Measurements from ENCODE around the gene GTSF1L. TPM values are rescaled to one million over a fixed set of nuclear protein-coding genes. Genes with fewer than 3 reads are reported as not detected.

Gene GTSF1L
- total and polyA plus RNA-seq, 9 of the 15 experiments (the other 6 are each of a cell fraction or from before 2014, with no cell fraction given), result not detected

GRCh38 chr20:43722153-43722505, 4.7 kb downstream of the GTSF1L start:
- Histone ChIP-seq H3K36me3 (ENCODE audit: control insufficient read depth, insufficient read depth, low read length) (peaks cover 3% of the 10 kb centered on the region; the same call in 1 of the 3 replicates), H3K27ac (ENCODE audit: extremely low read depth, low read depth, low read length) (no peak overlapping the region), H2AFZ (ENCODE audit: low read depth, low read length) (no peak overlapping the region), H3K4me3 (no peak overlapping the region), H3K79me2 (ENCODE audit: control insufficient read depth, insufficient read depth, low read length) (no peaks in the 10 kb centered on the region), H4K20me1 (replicated peaks; ENCODE audit: control insufficient read depth, insufficient read depth, low read length) (no peaks in the 10 kb centered on the region), H3K9ac (ENCODE audit: insufficient read depth in 1 of 2, low read depth in 2 of 2, low read length in 2 of 2) (no peak overlapping the region), H3K4me1 (replicated peaks in 1 of 2; ENCODE audit: control insufficient read depth in 2 of 2, insufficient read depth in 2 of 2, low read length in 2 of 2) (peaks cover 0 to 8% of the 10 kb centered on the region in 2 experiments; a peak in 1 of 5 replicates), H3K9me1 (ENCODE audit: control insufficient read depth, insufficient read depth, low read length) (no peaks in the 10 kb centered on the region), H3K9me3 (replicated peaks; ENCODE audit: control insufficient read depth, insufficient read depth, low read depth, low read length) (no peaks in the 10 kb centered on the region), H3K27me3 (ENCODE audit: control insufficient read depth in 2 of 2, insufficient read depth in 2 of 2, low read length in 2 of 2) (peaks cover 10 to 15% of the 10 kb centered on the region in 2 experiments; a peak in 2 of 5 replicates), H3K4me2 (ENCODE audit: insufficient read depth, low read length) (no peak overlapping the region)
- in situ Hi-C loops (cut with MboI) (no loop called here), intact Hi-C loops (cut with micrococcal nuclease) (loop anchor here (10.0 kb wide), 1 partner anchor 267 kb away; the partner anchor contains the start of gene SRSF6)
- 5% methylated on average over 8 of the region's 8 CpGs for WGBS (ENCODE audit: insufficient coverage, low coverage, missing lambda C conversion rate)
- ChIA-PET POLR2A (interaction anchor here (2.4 kb wide), 1 partner anchor 10 kb away, joined by 9 read pairs; no protein-coding TSS in a partner anchor), CTCF (ENCODE audit: low intra/inter-chr PET ratio) (no interaction called here)
- TF ChIP-seq HCFC1 (IDR thresholded peaks at IDR 0.05; ENCODE audit: low read depth, low read length) (no peak), FOXK2 (conservative IDR thresholded peaks at IDR 0.05 in 1 of 2, IDR thresholded peaks at IDR 0.05 in 1 of 2; ENCODE audit: low read depth in 2 of 2) (no peak), MYBL2 (IDR thresholded peaks at IDR 0.05; ENCODE audit: low read depth) (no peak), MYBL2 (CRISPR knock-in tag; IDR thresholded peaks at IDR 0.05; ENCODE audit: borderline replicate concordance) (no peak), NCOA1 (IDR thresholded peaks at IDR 0.05; ENCODE audit: low read depth) (no peak), ZBED1 (IDR thresholded peaks at IDR 0.05) (no peak), MCM7 (IDR thresholded peaks at IDR 0.05) (no peak), PCBP1 (IDR thresholded peaks at IDR 0.05; ENCODE audit: low read depth, low read length, poor library complexity, severe bottlenecking) (no peak), BMI1 (IDR thresholded peaks at IDR 0.05; ENCODE audit: low read length) (no peak), ZKSCAN3 (CRISPR knock-in tag; IDR thresholded peaks at IDR 0.05) (no peak), PTBP1 (IDR thresholded peaks at IDR 0.05; ENCODE audit: low read depth, low read length) (no peak), ZNF551 (CRISPR knock-in tag; IDR thresholded peaks at IDR 0.05) (no peak), ZNF79 (CRISPR knock-in tag; IDR thresholded peaks at IDR 0.05; ENCODE audit: low read depth) (no peak), ELF2 (CRISPR knock-in tag; IDR thresholded peaks at IDR 0.05) (no peak), MTF1 (CRISPR knock-in tag; IDR thresholded peaks at IDR 0.05; ENCODE audit: borderline replicate concordance) (no peak), BDP1 (IDR thresholded peaks at IDR 0.05; ENCODE audit: insufficient read depth, insufficient read length) (no peak), MCM3 (IDR thresholded peaks at IDR 0.05) (no peak), ZBTB7A (IDR thresholded peaks at IDR 0.05; ENCODE audit: borderline replicate concordance, control insufficient read depth, low read depth, low read length) (no peak)
- TF ChIP-seq, protein P1, sequence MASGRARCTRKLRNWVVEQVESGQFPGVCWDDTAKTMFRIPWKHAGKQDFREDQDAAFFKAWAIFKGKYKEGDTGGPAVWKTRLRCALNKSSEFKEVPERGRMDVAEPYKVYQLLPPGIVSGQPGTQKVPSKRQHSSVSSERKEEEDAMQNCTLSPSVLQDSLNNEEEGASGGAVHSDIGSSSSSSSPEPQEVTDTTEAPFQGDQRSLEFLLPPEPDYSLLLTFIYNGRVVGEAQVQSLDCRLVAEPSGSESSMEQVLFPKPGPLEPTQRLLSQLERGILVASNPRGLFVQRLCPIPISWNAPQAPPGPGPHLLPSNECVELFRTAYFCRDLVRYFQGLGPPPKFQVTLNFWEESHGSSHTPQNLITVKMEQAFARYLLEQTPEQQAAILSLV (tag; IDR thresholded peaks at IDR 0.05), result no peak
- TF ChIP-seq, protein P2, sequence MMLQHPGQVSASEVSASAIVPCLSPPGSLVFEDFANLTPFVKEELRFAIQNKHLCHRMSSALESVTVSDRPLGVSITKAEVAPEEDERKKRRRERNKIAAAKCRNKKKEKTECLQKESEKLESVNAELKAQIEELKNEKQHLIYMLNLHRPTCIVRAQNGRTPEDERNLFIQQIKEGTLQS (IDR thresholded peaks at IDR 0.05), result no peak
- TF ChIP-seq, protein P2 (CRISPR knock-in tag; conservative IDR thresholded peaks at IDR 0.05), result no peak
- TF ChIP-seq, protein P3, sequence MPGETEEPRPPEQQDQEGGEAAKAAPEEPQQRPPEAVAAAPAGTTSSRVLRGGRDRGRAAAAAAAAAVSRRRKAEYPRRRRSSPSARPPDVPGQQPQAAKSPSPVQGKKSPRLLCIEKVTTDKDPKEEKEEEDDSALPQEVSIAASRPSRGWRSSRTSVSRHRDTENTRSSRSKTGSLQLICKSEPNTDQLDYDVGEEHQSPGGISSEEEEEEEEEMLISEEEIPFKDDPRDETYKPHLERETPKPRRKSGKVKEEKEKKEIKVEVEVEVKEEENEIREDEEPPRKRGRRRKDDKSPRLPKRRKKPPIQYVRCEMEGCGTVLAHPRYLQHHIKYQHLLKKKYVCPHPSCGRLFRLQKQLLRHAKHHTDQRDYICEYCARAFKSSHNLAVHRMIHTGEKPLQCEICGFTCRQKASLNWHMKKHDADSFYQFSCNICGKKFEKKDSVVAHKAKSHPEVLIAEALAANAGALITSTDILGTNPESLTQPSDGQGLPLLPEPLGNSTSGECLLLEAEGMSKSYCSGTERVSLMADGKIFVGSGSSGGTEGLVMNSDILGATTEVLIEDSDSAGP (CRISPR knock-in tag; IDR thresholded peaks at IDR 0.05), result no peak
- no TSS peak for BruUV-seq (replicated peaks)
- no peak for DNase-seq (ENCODE audit: extremely low read depth in 1 of 4, low spot score in 3 of 4)
- no peak for ATAC-seq
- FAIRE-seq, result no peak
